NCI-H146 treated with DMSO at 0.1 percent for 48 hours (cell line): ENCODE data around the gene MAFF.

Experiments
- DNase-seq: peaks from one replicate; lab custom pipeline; 2025; ENCODE audit not compliant: unreplicated experiment; lab: John Stamatoyannopoulos, UW

The MAFF gene

GRCh38 chr22:38203855-38204514, 2.2 kb downstream of the MAFF start:
- no peak for DNase-seq

- no peak for DNase-seq
Measured at GRCh38 chr22:38204784-38205183, 3.0 kb downstream of the MAFF start.

GRCh38 chr22:38205261-38206128, 3.7 kb downstream of the MAFF start:
- no peak for DNase-seq

GRCh38 chr22:38207898-38208432, 6.2 kb downstream of the MAFF start:
- DNase-seq = no peak

- DNase-seq = no peak
Measured at GRCh38 chr22:38208551-38208968, 6.8 kb downstream of the MAFF start.

- DNase-seq = no peak
Measured at GRCh38 chr22:38211556-38211955, 9.8 kb downstream of the MAFF start.

GRCh38 chr22:38212442-38212841, 10.6 kb downstream of the MAFF start:
- DNase-seq = no peak

GRCh38 chr22:38213319-38213989, 11.7 kb downstream of the MAFF start:
- no peak for DNase-seq

GRCh38 chr22:38213990-38214301, 12.2 kb downstream of the MAFF start:
- no peak for DNase-seq

GRCh38 chr22:38214302-38215056, 12.7 kb downstream of the MAFF start:
- DNase-seq = peak; percentile 18

GRCh38 chr22:38215156-38216038, 13.6 kb downstream of the MAFF start:
- no peak for DNase-seq

- no peak for DNase-seq
Measured at GRCh38 chr22:38218661-38219622, 17.1 kb downstream of the MAFF start.

GRCh38 chr22:38219632-38220031, 17.8 kb downstream of the MAFF start:
- DNase-seq = no peak

GRCh38 chr22:38220163-38220562, 18.4 kb downstream of the MAFF start:
- DNase-seq = no peak

- no peak for DNase-seq
Measured at GRCh38 chr22:38220653-38221386, 19.0 kb downstream of the MAFF start.

- DNase-seq = no peak
Measured at GRCh38 chr22:38221407-38221806, 19.6 kb downstream of the MAFF start.

- no peak for DNase-seq
Measured at GRCh38 chr22:38221908-38222796, 20.4 kb downstream of the MAFF start.
